ENCODE data around the gene OSBPL2. TPM values are rescaled to one million over a fixed set of nuclear protein-coding genes. Genes with fewer than 3 reads are reported as not detected.

Gene OSBPL2
- total RNA-seq, 2 donors from 2014 or later = 46.7 to 50.3 TPM

- Histone ChIP-seq H3K27ac (ENCODE audit: low read depth, low read length) (no peak overlapping the region), H3K9ac (ENCODE audit: extremely low read depth, low read length, poor library complexity, severe bottlenecking) (no peak overlapping the region), H3K9me3 (ENCODE audit: control insufficient read depth, low read length) (no peaks in the 10 kb centered on the region), H3K36me3 (ENCODE audit: control insufficient read depth, insufficient read depth, low read length) (peaks cover 4% of the 10 kb centered on the region), H3K4me3 (ENCODE audit: low read length) (no peak overlapping the region), H3K27me3 (ENCODE audit: control insufficient read depth, insufficient read depth, low read length, poor library complexity, severe bottlenecking) (no peaks in the 10 kb centered on the region), H3K4me1 (ENCODE audit: control insufficient read depth, insufficient read depth, low read length) (no peaks in the 10 kb centered on the region)
- DNase-seq = no peak
- no peaks in the 10 kb centered on the region for H3K9me3 Mint-ChIP-seq
- H3K27ac Mint-ChIP-seq = no peak overlapping the region
- peaks cover 22% of the 10 kb centered on the region for H3K36me3 Mint-ChIP-seq (ENCODE audit: low read depth)
- H3K4me3 Mint-ChIP-seq = no peak overlapping the region
- peaks cover 4% of the 10 kb centered on the region for H3K4me1 Mint-ChIP-seq
- no peak for TF ChIP-seq CTCF (conservative IDR thresholded peaks at IDR 0.05)
- WGBS, 2 experiments (ENCODE audit: insufficient coverage in 1 of 2, insufficient read length in 1 of 2) = 94 to 95% methylated on average over 5 to 19 of the region's 19 CpGs
- no peaks in the 10 kb centered on the region for H3K27me3 Mint-ChIP-seq (ENCODE audit: insufficient read depth)
Observed at GRCh38 chr20:62245911-62246280, 7.6 kb downstream of the OSBPL2 start.

- H3K9ac ChIP-seq (ENCODE audit: extremely low read depth, low read length, poor library complexity, severe bottlenecking) = no peak overlapping the region
- Mint-ChIP-seq H3K27ac (no peak overlapping the region), H3K4me1 (peaks cover 4% of the 10 kb centered on the region), H3K27me3 (ENCODE audit: insufficient read depth) (no peaks in the 10 kb centered on the region), H3K36me3 (ENCODE audit: low read depth) (peaks cover 18% of the 10 kb centered on the region), H3K4me3 (no peak overlapping the region), H3K9me3 (no peaks in the 10 kb centered on the region)
- H3K4me3 ChIP-seq (ENCODE audit: low read length) = no peak overlapping the region
- no peaks in the 10 kb centered on the region for H3K27me3 ChIP-seq (ENCODE audit: control insufficient read depth, insufficient read depth, low read length, poor library complexity, severe bottlenecking)
- no peaks in the 10 kb centered on the region for H3K9me3 ChIP-seq (ENCODE audit: control insufficient read depth, low read length)
- no peak overlapping the region for H3K27ac ChIP-seq (ENCODE audit: low read depth, low read length)
- DNase-seq = no peak
- TF ChIP-seq CTCF (conservative IDR thresholded peaks at IDR 0.05) = no peak
- WGBS, 2 experiments (ENCODE audit: insufficient coverage in 1 of 2, insufficient read length in 1 of 2) = 89% methylated on average over 5 to 8 of the region's 8 CpGs
- H3K4me1 ChIP-seq (ENCODE audit: control insufficient read depth, insufficient read depth, low read length) = no peaks in the 10 kb centered on the region
- peaks cover 4% of the 10 kb centered on the region for H3K36me3 ChIP-seq (ENCODE audit: control insufficient read depth, insufficient read depth, low read length)
Observed at GRCh38 chr20:62246431-62246830, 8.1 kb downstream of the OSBPL2 start.

GRCh38 chr20:62246872-62247652, 8.7 kb downstream of the OSBPL2 start:
- no peak for TF ChIP-seq CTCF (conservative IDR thresholded peaks at IDR 0.05)
- Histone ChIP-seq H3K27me3 (ENCODE audit: control insufficient read depth, insufficient read depth, low read length, poor library complexity, severe bottlenecking) (no peaks in the 10 kb centered on the region), H3K27ac (ENCODE audit: low read depth, low read length) (no peak overlapping the region), H3K9me3 (ENCODE audit: control insufficient read depth, low read length) (no peaks in the 10 kb centered on the region), H3K9ac (ENCODE audit: extremely low read depth, low read length, poor library complexity, severe bottlenecking) (no peak overlapping the region), H3K36me3 (ENCODE audit: control insufficient read depth, insufficient read depth, low read length) (peaks cover 4% of the 10 kb centered on the region), H3K4me3 (ENCODE audit: low read length) (no peak overlapping the region), H3K4me1 (ENCODE audit: control insufficient read depth, insufficient read depth, low read length) (no peaks in the 10 kb centered on the region)
- Mint-ChIP-seq H3K27ac (peak overlapping the region; percentile 70), H3K4me1 (peaks cover 4% of the 10 kb centered on the region), H3K9me3 (no peaks in the 10 kb centered on the region), H3K36me3 (ENCODE audit: low read depth) (peaks cover 12% of the 10 kb centered on the region), H3K27me3 (ENCODE audit: insufficient read depth) (no peaks in the 10 kb centered on the region), H3K4me3 (no peak overlapping the region)
- WGBS, 2 experiments (ENCODE audit: insufficient coverage in 1 of 2, insufficient read length in 1 of 2) = 86 to 90% methylated on average over 22 of the region's 22 CpGs
- DNase-seq = no peak
